ENCODE results near the gene C1QTNF7. TPM values are rescaled to one million over a fixed set of nuclear protein-coding genes. Genes with fewer than 3 reads are reported as not detected.

The C1QTNF7 gene
- total RNA-seq, 2 experiments from 2014 or later, result not detected

GRCh38 chr4:15459706-15460105 lies 31.9 kb downstream of the C1QTNF7 start:
- CTCF ChIA-PET (ENCODE audit: unreplicated experiment), result no interaction called here
- Histone ChIP-seq H4K20me1 (ENCODE audit: insufficient read depth, low read length) (no peaks in the 10 kb centered on the region), H3K4me3 (ENCODE audit: low read depth, low read length, poor library complexity, severe bottlenecking) (no peak overlapping the region), H3K4me2 (ENCODE audit: low read length) (no peak overlapping the region), H3K9me2 (ENCODE audit: insufficient read depth, low read length) (no peaks in the 10 kb centered on the region), H3K9me3 (ENCODE audit: low read length) (no peaks in the 10 kb centered on the region), H3K79me2 (ENCODE audit: insufficient read depth, low read depth, low read length) (no peaks in the 10 kb centered on the region), H2AFZ (ENCODE audit: low read length) (no peak overlapping the region), H3K36me3 (ENCODE audit: insufficient read depth, low read length) (no peaks in the 10 kb centered on the region), H3K27ac (ENCODE audit: low read depth, low read length, poor library complexity, severe bottlenecking) (no peak overlapping the region), H3K4me1 (ENCODE audit: insufficient read depth, low read length, poor library complexity, severe bottlenecking) (no peaks in the 10 kb centered on the region)
- POLR2A ChIA-PET, result interaction anchor here (0.6 to 2.2 kb wide), 8 partner anchors 8 to 448 kb away, joined by 3 to 4 read pairs (median 4); no protein-coding TSS in a partner anchor
- TF ChIP-seq EZH2phosphoT487 (IDR thresholded peaks at IDR 0.05; ENCODE audit: borderline replicate concordance, low read depth, low read length) (no peak), CTCF (conservative IDR thresholded peaks at IDR 0.05; ENCODE audit: low read length) (no peak)
- no TSS peak for BruUV-seq (replicated peaks)
- no peak for DNase-seq (ENCODE audit: low spot score)
- intact Hi-C loops (cut with micrococcal nuclease; ENCODE audit: unreplicated experiment), result loop anchor here (5.0 kb wide), 1 partner anchor 112 kb away; no protein-coding TSS in a partner anchor

- H2AFZ ChIP-seq (ENCODE audit: low read length), result no peak overlapping the region
- H3K4me2 ChIP-seq (ENCODE audit: low read length), result no peak overlapping the region
- no peak overlapping the region for H3K27ac ChIP-seq (ENCODE audit: low read depth, low read length, poor library complexity, severe bottlenecking)
- no peak overlapping the region for H3K4me3 ChIP-seq (ENCODE audit: low read depth, low read length, poor library complexity, severe bottlenecking)
- no peak for DNase-seq (ENCODE audit: low spot score)
- intact Hi-C loops (cut with micrococcal nuclease; ENCODE audit: unreplicated experiment), result no loop called here
- H3K9me2 ChIP-seq (ENCODE audit: insufficient read depth, low read length), result no peaks in the 10 kb centered on the region
- H3K36me3 ChIP-seq (ENCODE audit: insufficient read depth, low read length), result no peaks in the 10 kb centered on the region
- no peaks in the 10 kb centered on the region for H3K4me1 ChIP-seq (ENCODE audit: insufficient read depth, low read length, poor library complexity, severe bottlenecking)
- CTCF ChIA-PET (ENCODE audit: unreplicated experiment), result no interaction called here
- H4K20me1 ChIP-seq (ENCODE audit: insufficient read depth, low read length), result no peaks in the 10 kb centered on the region
- no peak for TF ChIP-seq CTCF (conservative IDR thresholded peaks at IDR 0.05; ENCODE audit: low read length)
- no peak for TF ChIP-seq EZH2phosphoT487 (IDR thresholded peaks at IDR 0.05; ENCODE audit: borderline replicate concordance, low read depth, low read length)
- no peaks in the 10 kb centered on the region for H3K9me3 ChIP-seq (ENCODE audit: low read length)
- no TSS peak for BruUV-seq (replicated peaks)
- no peaks in the 10 kb centered on the region for H3K79me2 ChIP-seq (ENCODE audit: insufficient read depth, low read depth, low read length)
- POLR2A ChIA-PET, result no interaction called here
Measured at GRCh38 chr4:15466596-15466995, 38.8 kb downstream of the C1QTNF7 start.

GRCh38 chr4:15469402-15470127 lies 41.7 kb downstream of the C1QTNF7 start, which contains the start of gene CC2D2A:
TSS of gene CC2D2A (plus strand) at chr4:15469882. CDS start at chr4:15475933, 6,051 bp downstream.
- ChIA-PET POLR2A (interaction anchor here (0.6 to 0.7 kb wide), 7 partner anchors 10 to 1828 kb away, joined by 3 to 4 read pairs (median 3); no protein-coding TSS in a partner anchor), CTCF (ENCODE audit: unreplicated experiment) (interaction anchor here (1.1 kb wide), 1 partner anchor 184 kb away, joined by 5 read pairs; no protein-coding TSS in a partner anchor)
- no peaks in the 10 kb centered on the region for H3K79me2 ChIP-seq (ENCODE audit: insufficient read depth, low read depth, low read length)
- H3K4me3 ChIP-seq (ENCODE audit: low read depth, low read length, poor library complexity, severe bottlenecking), result no peak within 1 kb of the TSS
- H3K9me2 ChIP-seq (ENCODE audit: insufficient read depth, low read length), result no peaks in the 10 kb centered on the region
- H3K4me1 ChIP-seq (ENCODE audit: insufficient read depth, low read length, poor library complexity, severe bottlenecking), result no peaks in the 10 kb centered on the region
- no peak within 1 kb of the TSS for H3K27ac ChIP-seq (ENCODE audit: low read depth, low read length, poor library complexity, severe bottlenecking)
- intact Hi-C loops (cut with micrococcal nuclease; ENCODE audit: unreplicated experiment), result loop anchor here (10.0 kb wide), 1 partner anchor 335 kb away; no protein-coding TSS in a partner anchor
- no TSS peak for BruUV-seq (replicated peaks)
- no peak for DNase-seq (ENCODE audit: low spot score)
- H3K4me2 ChIP-seq (ENCODE audit: low read length), result no peak within 1 kb of the TSS
- no peaks in the 10 kb centered on the region for H3K36me3 ChIP-seq (ENCODE audit: insufficient read depth, low read length)
- no peak within 1 kb of the TSS for H2AFZ ChIP-seq (ENCODE audit: low read length)
- TF ChIP-seq EZH2phosphoT487 (IDR thresholded peaks at IDR 0.05; ENCODE audit: borderline replicate concordance, low read depth, low read length) (no peak), CTCF (conservative IDR thresholded peaks at IDR 0.05; ENCODE audit: low read length) (no peak)
- no peaks in the 10 kb centered on the region for H4K20me1 ChIP-seq (ENCODE audit: insufficient read depth, low read length)
- H3K9me3 ChIP-seq (ENCODE audit: low read length), result no peaks in the 10 kb centered on the region
